HL-60 (cell line): ENCODE measurements around the gene CAMK1D.

Source experiments
- DNase-seq, 2 experiments: peaks; one replicate each; pipeline ENCODE4 v3.0.0-alpha.2; 2010 to 2020; ENCODE audit warnings: low read depth in 1 of 2, low spot score in 1 of 2
- H3K27ac ChIP-seq: fragments of 250-450 bp; sonication (Bioruptor Pico); replicated peaks from 2 replicates; pipeline ENCODE4 v1.5.1; 2020; ENCODE audit warnings: mild to moderate bottlenecking, moderate library complexity
- H3K27me3 ChIP-seq: fragments of 250-450 bp; sonication (Bioruptor Pico); 2 replicates; pipeline ENCODE4 v1.5.1; 2021; ENCODE audit warnings: mild to moderate bottlenecking, moderate library complexity; ENCODE audit not compliant: insufficient read depth, poor library complexity, severe bottlenecking
- H3K4me3 ChIP-seq: replicated peaks from 2 replicates; pipeline ENCODE4 v1.5.1; 2011; ENCODE audit warnings: mild to moderate bottlenecking, control low read depth, low read length; ENCODE audit not compliant: insufficient read depth
- CTCF ChIP-seq: IDR thresholded peaks from one replicate; pipeline ENCODE4 v1.5.1; 2011; ENCODE audit warnings: low read length, control low read depth, inconsistent platforms; ENCODE audit not compliant: insufficient read depth
- GABPA ChIP-seq: IDR thresholded peaks from 2 replicates; pipeline ENCODE4 v1.6.1; 2012; ENCODE audit warnings: low read depth
- POLR2AphosphoS5 ChIP-seq: IDR thresholded peaks from 2 replicates; pipeline ENCODE4 v1.6.1; 2012; ENCODE audit warnings: low read depth
- SPI1 ChIP-seq: IDR thresholded peaks from 2 replicates; pipeline ENCODE4 v1.6.1; 2012; ENCODE audit warnings: low read depth, mild to moderate bottlenecking, borderline replicate concordance
- TF ChIP-seq, protein P1 (sequence below): IDR thresholded peaks from 2 replicates; pipeline ENCODE4 v1.6.1; 2012; ENCODE audit warnings: low read depth; ENCODE audit not compliant: insufficient replicate concordance

Gene CAMK1D

GRCh38 chr10:12681252-12681651, 331.9 kb downstream of the CAMK1D start:
- TF ChIP-seq, protein P1, sequence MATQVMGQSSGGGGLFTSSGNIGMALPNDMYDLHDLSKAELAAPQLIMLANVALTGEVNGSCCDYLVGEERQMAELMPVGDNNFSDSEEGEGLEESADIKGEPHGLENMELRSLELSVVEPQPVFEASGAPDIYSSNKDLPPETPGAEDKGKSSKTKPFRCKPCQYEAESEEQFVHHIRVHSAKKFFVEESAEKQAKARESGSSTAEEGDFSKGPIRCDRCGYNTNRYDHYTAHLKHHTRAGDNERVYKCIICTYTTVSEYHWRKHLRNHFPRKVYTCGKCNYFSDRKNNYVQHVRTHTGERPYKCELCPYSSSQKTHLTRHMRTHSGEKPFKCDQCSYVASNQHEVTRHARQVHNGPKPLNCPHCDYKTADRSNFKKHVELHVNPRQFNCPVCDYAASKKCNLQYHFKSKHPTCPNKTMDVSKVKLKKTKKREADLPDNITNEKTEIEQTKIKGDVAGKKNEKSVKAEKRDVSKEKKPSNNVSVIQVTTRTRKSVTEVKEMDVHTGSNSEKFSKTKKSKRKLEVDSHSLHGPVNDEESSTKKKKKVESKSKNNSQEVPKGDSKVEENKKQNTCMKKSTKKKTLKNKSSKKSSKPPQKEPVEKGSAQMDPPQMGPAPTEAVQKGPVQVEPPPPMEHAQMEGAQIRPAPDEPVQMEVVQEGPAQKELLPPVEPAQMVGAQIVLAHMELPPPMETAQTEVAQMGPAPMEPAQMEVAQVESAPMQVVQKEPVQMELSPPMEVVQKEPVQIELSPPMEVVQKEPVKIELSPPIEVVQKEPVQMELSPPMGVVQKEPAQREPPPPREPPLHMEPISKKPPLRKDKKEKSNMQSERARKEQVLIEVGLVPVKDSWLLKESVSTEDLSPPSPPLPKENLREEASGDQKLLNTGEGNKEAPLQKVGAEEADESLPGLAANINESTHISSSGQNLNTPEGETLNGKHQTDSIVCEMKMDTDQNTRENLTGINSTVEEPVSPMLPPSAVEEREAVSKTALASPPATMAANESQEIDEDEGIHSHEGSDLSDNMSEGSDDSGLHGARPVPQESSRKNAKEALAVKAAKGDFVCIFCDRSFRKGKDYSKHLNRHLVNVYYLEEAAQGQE: no peak
- TF ChIP-seq GABPA (no peak), CTCF (no peak), POLR2AphosphoS5 (no peak), SPI1 (no peak)
- no peaks in the 10 kb centered on the region for H3K27me3 ChIP-seq
- no peak for DNase-seq
- H3K27ac ChIP-seq: no peak overlapping the region
- H3K4me3 ChIP-seq: no peak overlapping the region

GRCh38 chr10:12684784-12685183, 335.4 kb downstream of the CAMK1D start:
- no peak overlapping the region for H3K4me3 ChIP-seq
- no peaks in the 10 kb centered on the region for H3K27me3 ChIP-seq
- TF ChIP-seq, protein P1: no peak
- TF ChIP-seq GABPA: no peak
- TF ChIP-seq CTCF: no peak
- no peak for TF ChIP-seq POLR2AphosphoS5
- no peak for TF ChIP-seq SPI1
- H3K27ac ChIP-seq: no peak overlapping the region
- DNase-seq: no peak

GRCh38 chr10:12685261-12686058, 336.1 kb downstream of the CAMK1D start:
- Histone ChIP-seq H3K27ac (no peak overlapping the region), H3K4me3 (no peak overlapping the region), H3K27me3 (no peaks in the 10 kb centered on the region)
- no peak for TF ChIP-seq CTCF
- no peak for TF ChIP-seq GABPA
- TF ChIP-seq SPI1: no peak
- TF ChIP-seq, protein P1: no peak
- no peak for TF ChIP-seq POLR2AphosphoS5
- no peak for DNase-seq
